Activated CD4-positive, alpha-beta T cell treated with anti-CD3 and anti-CD28 coated beads for 36 hours (primary cell): ENCODE measurements around the gene PRKG1. TPM values are rescaled to one million over a fixed set of nuclear protein-coding genes. Genes with fewer than 3 reads are reported as not detected.

Experiments used
- ATAC-seq: fragments of 200-7000 bp; cut with Tn5 transposase; one replicate; pipeline ENCODE4 v1.10.0; 2021; ENCODE audit warnings: mild to moderate bottlenecking, moderate library complexity
- CTCF ChIA-PET: fragments of 350-600 bp; sonication (Branson Sonifier 250); formaldehyde crosslinking; loops from one replicate; lab custom pipeline; 2021; ENCODE audit warnings: antibody characterized with exemption; lab: Charles Lee
- POLR2A ChIA-PET: fragments of 350-600 bp; sonication (Branson Sonifier 250); formaldehyde crosslinking; loops from one replicate; lab custom pipeline; 2021; ENCODE audit warnings: antibody characterized with exemption, inconsistent platforms; lab: Charles Lee
- DNase-seq: peaks from one replicate; pipeline ENCODE4 v3.0.0-alpha.2; 2020
- H3K27ac Mint-ChIP-seq: one replicate; pipeline ENCODE4 v1.8.0; 2021; ENCODE audit warnings: mixed read lengths
- H3K27me3 Mint-ChIP-seq: one replicate; pipeline ENCODE4 v1.8.0; 2021; ENCODE audit warnings: mixed read lengths
- H3K36me3 Mint-ChIP-seq: one replicate; pipeline ENCODE4 v1.8.0; 2021; ENCODE audit warnings: low read depth, mixed read lengths
- H3K4me1 Mint-ChIP-seq: one replicate; pipeline ENCODE4 v1.8.0; 2021; ENCODE audit warnings: mixed read lengths
- H3K4me3 Mint-ChIP-seq: one replicate; pipeline ENCODE4 v1.8.0; 2021; ENCODE audit warnings: mild to moderate bottlenecking, moderate library complexity, mixed read lengths
- H3K9me3 Mint-ChIP-seq: one replicate; pipeline ENCODE4 v1.8.0; 2021; ENCODE audit warnings: low read depth, mixed read lengths
- intact Hi-C, 2 experiments: fragments of 100-400 bp; cut with DNase I in 1 of 2; cut with micrococcal nuclease in 1 of 2; formaldehyde crosslinking; loops; one replicate each; pipeline versions ENCODE4 v1.14.2 to v1.15.1; 2022 to 2024; cut with DNase I, micrococcal nuclease
- total RNA-seq, 2 experiments: library from RNA; stranded (reverse); gene quantifications; one replicate each; pipeline ENCODE4 v1.2.3, GENCODE V29; 2021

The PRKG1 gene
- total RNA-seq, 2 experiments from 2014 or later = not detected

DNA sequence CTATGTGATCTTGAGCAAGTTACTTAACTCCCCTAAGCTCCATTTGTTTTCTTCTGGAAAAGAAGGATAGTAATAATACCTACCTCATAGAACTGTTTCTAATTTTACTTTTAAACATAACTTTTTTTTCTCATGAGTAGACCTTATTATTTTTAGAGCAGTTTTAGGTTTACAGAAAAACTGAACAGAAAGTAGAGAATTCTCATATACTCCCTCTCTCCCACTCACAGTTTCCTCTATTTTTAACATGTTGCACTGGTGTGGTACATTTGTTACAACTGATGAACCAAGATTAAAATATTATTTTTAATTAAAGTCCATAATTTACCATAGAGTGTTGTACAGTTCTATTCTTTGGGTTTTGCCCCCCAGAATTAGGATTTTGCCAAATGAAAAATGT is 846.4 kb downstream of the PRKG1 start:
- H3K27ac Mint-ChIP-seq = no peak overlapping the region
- intact Hi-C loops = no loop called here
- H3K9me3 Mint-ChIP-seq = no peaks in the 10 kb centered on the region
- H3K4me1 Mint-ChIP-seq = no peaks in the 10 kb centered on the region
- DNase-seq (no peak), ATAC-seq (no peak)
- no peak overlapping the region for H3K4me3 Mint-ChIP-seq
- ChIA-PET CTCF (no interaction called here), POLR2A (no interaction called here)
- H3K36me3 Mint-ChIP-seq = no peaks in the 10 kb centered on the region
- H3K27me3 Mint-ChIP-seq = no peaks in the 10 kb centered on the region

GRCh38 chr10:51924359-51924758 is 850.1 kb downstream of the PRKG1 start:
- Mint-ChIP-seq H3K9me3 (no peaks in the 10 kb centered on the region), H3K36me3 (no peaks in the 10 kb centered on the region), H3K27ac (no peak overlapping the region), H3K27me3 (peaks cover 1% of the 10 kb centered on the region), H3K4me1 (no peaks in the 10 kb centered on the region), H3K4me3 (no peak overlapping the region)
- ChIA-PET CTCF (no interaction called here), POLR2A (no interaction called here)
- intact Hi-C loops = no loop called here
- no peak for ATAC-seq
- DNase-seq = no peak

DNA sequence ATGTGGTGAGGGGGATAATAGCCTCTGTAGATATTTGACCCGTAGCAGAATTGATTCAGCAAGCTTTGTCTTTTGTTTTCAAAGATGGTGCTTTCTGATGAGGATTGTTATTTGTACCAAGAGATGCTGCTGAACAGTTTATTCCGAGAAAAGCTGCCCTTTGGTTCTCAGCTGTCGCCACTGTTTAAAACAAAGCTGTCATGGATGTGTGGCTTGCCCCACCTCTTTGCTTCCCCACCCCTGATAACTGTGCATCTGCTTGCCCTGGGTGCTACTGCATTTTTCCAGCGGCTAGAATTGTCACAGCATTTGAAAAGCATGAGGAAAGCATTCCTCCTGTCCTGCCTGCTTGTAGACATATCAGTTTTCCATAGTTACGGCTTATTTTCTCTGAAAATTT is 852.0 kb downstream of the PRKG1 start:
- Mint-ChIP-seq H3K27me3 (peaks cover 4% of the 10 kb centered on the region), H3K36me3 (no peaks in the 10 kb centered on the region), H3K4me3 (no peak overlapping the region), H3K4me1 (no peaks in the 10 kb centered on the region), H3K9me3 (no peaks in the 10 kb centered on the region), H3K27ac (no peak overlapping the region)
- POLR2A ChIA-PET = no interaction called here
- CTCF ChIA-PET = no interaction called here
- intact Hi-C loops = no loop called here
- ATAC-seq (no peak), DNase-seq (no peak)

- Mint-ChIP-seq H3K4me1 (no peaks in the 10 kb centered on the region), H3K27ac (no peak overlapping the region), H3K9me3 (no peaks in the 10 kb centered on the region), H3K36me3 (no peaks in the 10 kb centered on the region), H3K4me3 (no peak overlapping the region), H3K27me3 (peaks cover 4% of the 10 kb centered on the region)
- DNase-seq (no peak), ATAC-seq (no peak)
- intact Hi-C loops = no loop called here
- POLR2A ChIA-PET = no interaction called here
- CTCF ChIA-PET = no interaction called here
Measured at GRCh38 chr10:51928162-51928561, 853.9 kb downstream of the PRKG1 start.

- POLR2A ChIA-PET = no interaction called here
- Mint-ChIP-seq H3K4me1 (no peaks in the 10 kb centered on the region), H3K4me3 (no peak overlapping the region), H3K36me3 (no peaks in the 10 kb centered on the region), H3K27me3 (peaks cover 4% of the 10 kb centered on the region), H3K27ac (no peak overlapping the region), H3K9me3 (no peaks in the 10 kb centered on the region)
- ATAC-seq = no peak
- no peak for DNase-seq
- CTCF ChIA-PET = interaction anchor here (0.7 kb wide), 1 partner anchor 250 kb away, joined by 3 read pairs; no protein-coding TSS in a partner anchor
- intact Hi-C loops = no loop called here
Measured at GRCh38 chr10:51932530-51932929, 858.2 kb downstream of the PRKG1 start.

- Mint-ChIP-seq H3K9me3 (no peaks in the 10 kb centered on the region), H3K27me3 (peaks cover 3% of the 10 kb centered on the region), H3K4me3 (no peak overlapping the region), H3K4me1 (no peaks in the 10 kb centered on the region), H3K36me3 (no peaks in the 10 kb centered on the region), H3K27ac (no peak overlapping the region)
- CTCF ChIA-PET = interaction anchor here (0.6 kb wide), 1 partner anchor 887 kb away, joined by 4 read pairs; no protein-coding TSS in a partner anchor
- intact Hi-C loops = no loop called here
- no peak for ATAC-seq
- POLR2A ChIA-PET = interaction anchor here (0.6 kb wide), 1 partner anchor 373 kb away, joined by 6 read pairs; no protein-coding TSS in a partner anchor
- DNase-seq = no peak
Measured at GRCh38 chr10:51934373-51934772, 860.1 kb downstream of the PRKG1 start.

DNA sequence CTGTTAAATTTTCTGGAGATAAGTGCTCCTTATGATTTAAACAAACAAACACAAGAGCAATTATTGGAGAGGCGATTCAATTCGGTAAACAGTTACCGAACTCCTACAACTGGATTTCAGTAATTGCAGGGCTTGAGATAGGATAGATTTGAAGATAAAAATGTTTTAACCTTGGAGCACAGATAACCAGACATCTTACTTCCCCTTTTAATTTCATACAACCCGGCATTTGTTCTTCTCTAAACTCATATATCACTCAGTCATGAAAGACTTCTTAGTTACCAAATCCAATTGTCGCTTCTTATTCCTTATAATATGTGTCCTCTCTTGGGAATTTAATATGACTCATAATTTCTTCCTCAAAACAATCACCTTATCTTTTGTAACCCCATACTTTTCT is 861.1 kb downstream of the PRKG1 start:
- intact Hi-C loops = no loop called here
- POLR2A ChIA-PET = no interaction called here
- Mint-ChIP-seq H3K27ac (no peak overlapping the region), H3K9me3 (no peaks in the 10 kb centered on the region), H3K4me3 (no peak overlapping the region), H3K36me3 (no peaks in the 10 kb centered on the region), H3K4me1 (no peaks in the 10 kb centered on the region), H3K27me3 (peaks cover 3% of the 10 kb centered on the region)
- no peak for DNase-seq
- ATAC-seq = no peak
- CTCF ChIA-PET = no interaction called here

- Mint-ChIP-seq H3K4me1 (no peaks in the 10 kb centered on the region), H3K9me3 (no peaks in the 10 kb centered on the region), H3K27ac (no peak overlapping the region), H3K27me3 (no peaks in the 10 kb centered on the region), H3K36me3 (no peaks in the 10 kb centered on the region), H3K4me3 (no peak overlapping the region)
- DNase-seq (no peak), ATAC-seq (no peak)
- intact Hi-C loops = no loop called here
- CTCF ChIA-PET = no interaction called here
- POLR2A ChIA-PET = no interaction called here
Measured at GRCh38 chr10:51937308-51938140, 863.2 kb downstream of the PRKG1 start.

DNA sequence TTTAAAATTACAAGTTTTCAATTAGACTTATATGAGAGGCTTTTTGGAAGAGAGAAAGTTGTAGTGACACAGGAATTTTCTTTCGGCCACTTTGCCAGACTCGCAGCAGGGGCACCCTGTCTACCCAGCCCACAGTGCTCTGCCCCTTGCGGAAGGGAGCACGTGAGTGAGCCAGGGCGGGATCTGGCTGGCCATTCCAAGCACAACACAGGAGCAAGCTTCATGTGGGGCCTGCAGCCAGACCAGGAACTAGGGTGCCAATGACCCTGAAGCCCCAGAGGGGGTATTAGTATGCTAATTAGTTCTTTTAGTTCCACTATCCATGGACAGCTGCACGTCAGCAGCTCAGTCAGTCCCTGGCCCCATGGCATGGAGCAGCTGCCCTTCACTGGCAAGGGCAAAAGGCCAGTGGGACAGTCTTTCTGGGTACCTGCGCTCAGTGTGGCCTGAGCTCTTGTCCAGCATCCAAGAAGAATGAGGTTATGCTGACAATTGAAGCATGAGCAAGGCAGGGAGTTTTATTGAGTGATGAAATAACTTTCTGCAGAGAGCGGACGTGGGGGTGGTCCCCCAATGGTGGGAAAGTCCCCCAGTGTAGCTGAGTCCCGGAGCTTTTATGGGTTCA is 876.2 kb downstream of the PRKG1 start:
- ChIA-PET POLR2A (no interaction called here), CTCF (interaction anchor here (0.6 kb wide), 1 partner anchor 158 kb away, joined by 3 read pairs; no protein-coding TSS in a partner anchor)
- no peak for ATAC-seq
- Mint-ChIP-seq H3K4me1 (no peaks in the 10 kb centered on the region), H3K4me3 (no peak overlapping the region), H3K36me3 (no peaks in the 10 kb centered on the region), H3K27ac (no peak overlapping the region), H3K27me3 (peaks cover 2% of the 10 kb centered on the region), H3K9me3 (no peaks in the 10 kb centered on the region)
- intact Hi-C loops = loop anchor here in 1 of 2 experiments (10.0 kb wide), 1 partner anchor 946 kb away; no protein-coding TSS in a partner anchor
- no peak for DNase-seq

GRCh38 chr10:51950996-51951555 is 876.8 kb downstream of the PRKG1 start:
- no peaks in the 10 kb centered on the region for H3K9me3 Mint-ChIP-seq
- no peak overlapping the region for H3K27ac Mint-ChIP-seq
- intact Hi-C loops = loop anchor here in 1 of 2 experiments (10.0 kb wide), 1 partner anchor 946 kb away; no protein-coding TSS in a partner anchor
- no peaks in the 10 kb centered on the region for H3K4me1 Mint-ChIP-seq
- peaks cover under 1% of the 10 kb centered on the region for H3K27me3 Mint-ChIP-seq
- no peaks in the 10 kb centered on the region for H3K36me3 Mint-ChIP-seq
- DNase-seq = no peak
- ATAC-seq = no peak
- ChIA-PET CTCF (no interaction called here), POLR2A (no interaction called here)
- no peak overlapping the region for H3K4me3 Mint-ChIP-seq

- H3K27ac Mint-ChIP-seq = no peak overlapping the region
- no peaks in the 10 kb centered on the region for H3K27me3 Mint-ChIP-seq
- no peaks in the 10 kb centered on the region for H3K36me3 Mint-ChIP-seq
- CTCF ChIA-PET = no interaction called here
- no peak for DNase-seq
- ATAC-seq = no peak
- no peaks in the 10 kb centered on the region for H3K4me1 Mint-ChIP-seq
- POLR2A ChIA-PET = no interaction called here
- no peaks in the 10 kb centered on the region for H3K9me3 Mint-ChIP-seq
- intact Hi-C loops = loop anchor here in 1 of 2 experiments (10.0 kb wide), 1 partner anchor 947 kb away; no protein-coding TSS in a partner anchor
- no peak overlapping the region for H3K4me3 Mint-ChIP-seq
Measured at GRCh38 chr10:51951601-51952000, 877.3 kb downstream of the PRKG1 start.
